HG03175 (cell line): ENCODE data around the gene SMIM35.
"Not testable (repeated sequence)": the region's sequence is repeated elsewhere in the genome, so short reads cannot be mapped to it uniquely, and the experiment has no call there.

Source experiments
- ATAC-seq: cut with Tn5 transposase; IDR thresholded peaks from one replicate; pipeline ENCODE4 v1.9.1; 2021; ENCODE audit warnings: mild to moderate bottlenecking, moderate library complexity; ENCODE audit not compliant: unreplicated experiment

The SMIM35 gene

DNA sequence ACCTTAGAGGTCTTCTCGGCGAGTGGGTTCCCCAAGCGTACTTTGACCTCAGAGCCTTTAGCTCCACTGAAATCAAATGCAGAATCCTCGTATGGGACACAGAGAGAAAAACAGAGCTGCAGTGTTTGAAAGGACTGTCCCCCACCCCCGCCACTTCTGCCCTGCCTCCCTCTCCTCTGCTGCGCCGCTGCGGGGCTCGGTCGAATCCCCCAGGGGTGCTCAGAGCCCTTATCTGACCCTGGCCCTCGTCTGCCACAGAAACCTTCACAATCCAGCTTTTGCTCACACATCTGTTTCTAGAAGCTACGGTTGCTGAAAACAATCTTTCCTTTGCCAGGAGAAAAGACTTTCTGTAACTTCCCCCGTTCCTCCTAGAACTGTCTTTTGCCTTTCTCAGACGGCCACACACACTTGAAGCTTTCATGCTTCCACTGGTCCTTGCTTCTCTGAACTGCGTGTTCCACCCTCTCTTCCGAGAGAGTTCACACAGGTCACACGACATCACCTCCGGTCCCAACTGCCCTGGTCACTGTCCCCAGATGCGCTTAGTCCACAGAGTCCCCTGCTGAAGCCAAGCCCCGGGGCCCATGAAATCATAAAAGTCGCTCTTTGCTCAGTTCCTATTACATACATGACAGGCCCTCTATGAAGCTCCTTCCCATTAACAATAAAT lies 3.7 kb downstream of the SMIM35 start:
- no peak for ATAC-seq

DNA sequence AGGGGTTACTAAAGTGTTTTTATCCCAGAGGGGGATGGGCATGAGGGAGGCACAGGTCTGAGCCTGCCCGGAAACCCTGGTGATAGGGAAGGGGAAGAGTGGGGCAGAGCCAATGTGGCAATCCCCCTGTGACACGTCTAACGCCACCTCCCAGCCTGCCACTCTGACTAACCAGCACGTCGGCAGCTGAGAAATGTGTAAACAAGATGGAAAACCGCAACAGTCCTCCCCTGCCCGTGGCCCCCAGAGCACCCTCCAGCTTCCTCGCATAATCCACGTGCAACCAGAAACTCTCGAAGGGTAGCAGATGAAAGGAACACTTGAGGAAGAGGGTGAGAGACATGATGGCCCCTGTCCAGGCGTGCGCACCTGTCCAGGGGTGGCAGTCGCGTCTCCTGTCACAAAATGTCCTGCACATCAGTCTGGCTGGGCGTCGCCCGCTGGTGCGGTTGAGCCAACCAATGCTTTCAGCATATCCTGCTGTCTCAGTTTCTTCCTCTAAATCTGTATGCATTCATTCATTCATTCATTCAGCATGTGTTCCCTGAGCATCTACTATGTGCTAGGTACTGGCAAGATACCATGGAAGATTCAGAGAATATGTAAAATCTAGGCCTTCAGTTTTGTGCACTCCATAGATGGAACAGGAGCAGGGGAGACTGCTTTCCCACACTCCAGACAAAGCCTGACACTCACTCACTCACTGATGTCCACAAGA lies 5.4 kb downstream of the SMIM35 start:
- ATAC-seq, result no peak

DNA sequence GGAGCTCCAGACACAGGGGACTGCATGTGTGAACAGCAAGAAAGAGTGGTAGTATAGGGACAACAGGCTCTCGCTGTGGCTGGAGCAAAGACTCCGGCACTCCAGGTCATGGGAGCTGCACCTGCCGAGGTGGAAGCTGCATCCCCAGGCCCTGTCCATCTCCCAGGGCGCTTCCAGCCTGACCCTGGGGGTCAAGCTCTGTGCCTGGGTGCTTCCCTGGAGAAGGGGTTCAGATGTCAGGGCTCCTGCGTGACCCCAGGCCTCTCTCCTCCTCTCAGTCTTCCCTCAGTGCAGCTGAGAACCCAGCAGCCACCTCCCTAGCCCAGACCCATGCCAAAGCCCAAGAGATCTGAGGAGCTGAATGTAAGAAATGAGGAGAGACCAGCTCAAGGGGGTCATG lies 6.5 kb downstream of the SMIM35 start:
- no peak for ATAC-seq

- ATAC-seq, result no peak
Observed at GRCh38 chr11:118079491-118079890, 7.3 kb downstream of the SMIM35 start.

- no peak for ATAC-seq
Observed at GRCh38 chr11:118078911-118079411, 7.8 kb downstream of the SMIM35 start.

- ATAC-seq, result no peak
Observed at GRCh38 chr11:118076754-118077281, 9.9 kb downstream of the SMIM35 start, which contains the start of gene TMPRSS4. TSS of gene TMPRSS4 (plus strand) at chr11:118077078. CDS start at chr11:118077303, 225 bp downstream.

DNA sequence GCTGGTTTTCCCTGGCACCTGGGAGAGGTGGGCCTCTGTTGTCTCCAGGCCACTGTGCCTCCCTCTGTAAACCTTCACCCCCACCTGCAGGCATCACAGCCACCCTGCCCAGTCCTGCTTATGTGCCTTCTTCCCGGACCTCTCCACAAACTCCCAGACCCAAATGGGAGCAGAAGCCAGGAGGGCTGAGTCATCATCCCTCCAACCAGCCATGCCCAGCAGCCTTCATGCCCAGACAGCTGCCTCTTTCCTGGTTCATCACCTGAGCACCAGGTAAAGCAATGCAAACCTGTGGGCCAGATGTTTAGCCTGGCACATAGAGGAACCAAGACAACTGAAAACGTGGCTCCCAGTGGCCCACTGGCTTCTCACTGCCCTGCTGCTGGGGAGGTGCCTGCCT lies 12.0 kb downstream of the SMIM35 start:
- no peak for ATAC-seq

DNA sequence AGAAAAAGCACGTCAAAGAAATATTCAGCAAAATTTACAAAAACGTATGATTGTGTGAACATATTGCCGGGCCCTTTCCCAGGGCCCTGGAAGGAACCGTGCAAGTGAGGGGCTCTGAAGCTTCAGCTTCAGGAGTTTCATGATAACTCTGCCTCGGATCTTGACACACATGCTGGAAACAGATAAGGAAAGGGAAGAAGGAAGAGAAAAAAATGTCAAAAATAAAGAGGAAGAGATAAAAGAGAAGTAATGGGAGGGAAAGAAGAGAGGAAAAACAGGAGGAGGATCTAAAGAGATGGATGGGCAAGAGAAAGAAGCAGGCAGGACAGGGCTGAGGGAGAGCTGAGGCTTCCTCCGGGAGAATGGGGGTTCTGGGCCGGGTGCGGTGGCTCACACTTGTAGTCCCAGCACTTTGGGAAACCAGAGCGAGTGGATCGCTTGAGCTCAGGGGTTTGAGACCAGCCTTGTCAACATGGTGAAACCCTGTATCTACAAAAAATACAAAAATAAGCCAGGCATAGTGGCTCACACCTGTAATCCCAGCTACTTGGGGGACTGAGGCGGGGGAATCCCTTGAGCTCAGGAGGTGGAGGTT lies 12.6 kb downstream of the SMIM35 start:
- ATAC-seq, result no peak

GRCh38 chr11:118073554-118073953 lies 13.2 kb downstream of the SMIM35 start:
- no peak for ATAC-seq

- ATAC-seq, result no peak
Observed at GRCh38 chr11:118071416-118072030, 15.2 kb downstream of the SMIM35 start.

DNA sequence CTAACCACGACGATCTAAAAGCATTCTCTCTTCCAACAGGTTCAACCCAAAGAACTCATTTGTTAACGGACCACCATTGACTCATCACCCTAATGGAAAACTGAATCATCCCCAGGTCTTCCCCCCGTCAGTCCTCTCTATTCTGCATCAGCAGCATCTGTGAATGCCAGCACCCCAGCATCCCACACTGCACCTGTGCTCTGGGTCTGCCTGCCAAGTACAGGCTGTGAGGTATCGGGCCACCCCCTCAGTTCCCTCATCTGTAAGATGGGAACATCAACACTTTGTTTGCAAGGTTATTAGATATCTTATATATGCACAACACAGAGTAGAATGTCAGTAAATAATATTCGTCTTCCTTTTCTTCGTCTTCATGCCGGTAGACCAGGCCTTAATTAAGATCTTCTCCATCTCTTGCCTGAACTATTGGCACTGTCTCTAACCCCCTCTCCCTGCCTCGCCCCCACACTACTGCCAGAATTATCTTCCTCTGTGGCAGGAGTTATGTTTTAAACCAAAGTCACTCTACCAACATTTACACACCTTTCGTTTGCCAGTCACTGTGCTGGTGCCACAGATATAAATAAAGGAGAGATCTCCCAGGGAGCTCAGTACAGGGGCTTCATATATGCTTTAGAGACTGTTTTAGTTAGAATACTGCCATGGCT lies 17.7 kb downstream of the SMIM35 start:
- ATAC-seq, result no peak

GRCh38 chr11:118068206-118068944 lies 18.4 kb downstream of the SMIM35 start:
- ATAC-seq, result no peak

GRCh38 chr11:118067006-118067405 lies 19.8 kb downstream of the SMIM35 start:
- ATAC-seq, result no peak

GRCh38 chr11:118065384-118065783 lies 21.4 kb downstream of the SMIM35 start:
- no peak for ATAC-seq

- ATAC-seq, result no peak
Observed at GRCh38 chr11:118064956-118065355, 21.8 kb downstream of the SMIM35 start.

DNA sequence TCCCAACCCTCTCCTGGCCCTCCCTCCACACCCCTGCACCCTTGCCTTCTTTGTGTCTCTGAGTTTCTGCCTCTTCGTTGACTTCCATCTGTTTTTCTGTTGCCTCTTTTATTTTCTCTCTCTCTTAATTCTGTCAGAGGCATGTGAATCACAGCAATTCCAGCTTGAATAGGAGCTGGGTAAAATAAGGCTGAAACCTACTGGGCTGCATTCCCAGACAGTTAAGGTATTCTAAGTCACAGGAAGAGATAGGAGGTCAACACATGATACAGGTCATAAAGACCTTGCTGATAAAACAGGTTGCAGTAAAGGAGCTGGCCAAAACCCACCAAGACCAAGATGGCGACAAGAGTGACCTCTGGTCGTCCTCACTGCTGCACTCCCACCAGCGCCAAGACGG lies 24.1 kb downstream of the SMIM35 start:
- not testable (repeated sequence) for ATAC-seq

DNA sequence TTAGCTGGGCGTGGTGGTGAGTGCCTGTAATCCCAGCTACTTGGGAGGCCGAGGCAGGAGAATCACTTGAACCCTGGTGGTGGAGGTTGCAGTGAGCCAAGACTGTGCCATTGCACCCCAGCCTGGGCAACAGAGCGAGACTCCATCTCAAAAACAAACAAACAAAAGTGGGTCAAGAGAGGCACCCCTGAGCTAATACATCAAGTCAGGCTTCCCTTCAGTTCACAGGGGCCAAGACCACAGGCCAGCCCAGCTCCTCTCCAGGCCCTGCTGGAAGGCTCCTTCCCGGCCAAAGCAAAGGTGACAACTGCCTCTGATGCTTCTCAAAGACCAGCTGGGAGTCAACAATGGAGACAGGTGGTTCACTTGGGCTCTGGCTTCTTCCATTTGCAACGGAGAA lies 24.6 kb downstream of the SMIM35 start:
- not testable (repeated sequence) for ATAC-seq

DNA sequence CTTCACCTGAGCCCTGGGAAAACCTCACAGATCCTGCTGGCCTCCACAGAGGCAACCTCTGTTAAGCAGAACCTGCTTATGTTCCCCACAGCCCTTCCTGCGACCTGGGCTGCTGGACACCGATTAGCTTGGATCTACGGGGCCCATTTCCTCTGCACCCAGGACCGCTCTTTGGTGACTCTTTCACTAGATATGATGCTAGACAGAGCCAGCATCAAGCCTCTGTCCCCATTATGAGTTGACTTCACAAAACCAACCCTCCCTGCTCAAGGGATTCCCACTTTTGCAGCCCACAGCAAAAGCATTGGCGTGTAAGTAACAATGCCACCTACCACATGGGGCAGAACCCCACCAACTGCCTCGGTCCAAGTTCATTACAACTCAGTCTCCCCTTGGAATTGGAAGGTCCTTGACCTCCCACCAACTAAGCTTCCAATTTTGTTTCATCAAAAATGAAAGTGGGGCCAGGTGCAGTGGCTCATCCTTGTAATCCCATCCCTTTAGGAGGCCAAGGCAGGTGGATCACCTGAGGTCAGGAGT lies 25.1 kb downstream of the SMIM35 start:
- no peak for ATAC-seq

- no peak for ATAC-seq
Observed at GRCh38 chr11:118060869-118061268, 25.9 kb downstream of the SMIM35 start.
